ENCODE data around the gene TIAL1.
"Not testable (repeated sequence)": the region's sequence is repeated elsewhere in the genome, so short reads cannot be mapped to it uniquely, and the experiment has no call there.

TIAL1 gene

GRCh38 chr10:119532251-119532650, 64.5 kb downstream of the TIAL1 start:
- not testable (repeated sequence) for H3K9ac ChIP-seq (ENCODE audit: low read length); H3K79me1 ChIP-seq (ENCODE audit: low read length); H3K4me2 ChIP-seq (ENCODE audit: low read length); H3K4me3 ChIP-seq (ENCODE audit: low read depth, low read length); H2BK120ac ChIP-seq (ENCODE audit: insufficient read depth, low read length, poor library complexity); H3K27ac ChIP-seq (ENCODE audit: low read depth, low read length); H3K18ac ChIP-seq (ENCODE audit: low read length); H3K14ac ChIP-seq (ENCODE audit: low read length); H3K36me3 ChIP-seq (ENCODE audit: control insufficient read depth in 1 of 2, insufficient read depth in 2 of 2, low read length in 2 of 2); H3K23ac ChIP-seq (ENCODE audit: low read length); H2BK5ac ChIP-seq (ENCODE audit: low read depth, low read length, poor library complexity); H2AFZ ChIP-seq (ENCODE audit: insufficient read depth, low read length, poor library complexity); H4K8ac ChIP-seq (ENCODE audit: low read depth, low read length); H2BK12ac ChIP-seq (ENCODE audit: low read length); H3K4me1 ChIP-seq (ENCODE audit: control insufficient read depth in 1 of 2, insufficient read depth in 2 of 2, low read length in 2 of 2); H3K79me2 ChIP-seq (ENCODE audit: control insufficient read depth, insufficient read depth, low read length, poor library complexity); H3K4ac ChIP-seq (ENCODE audit: low read depth, low read length); H4K91ac ChIP-seq (ENCODE audit: low read depth, low read length); DNase-seq; H2AK5ac ChIP-seq (ENCODE audit: low read length); H3K9me3 ChIP-seq (ENCODE audit: insufficient read depth, low read depth, low read length); H3K27me3 ChIP-seq (ENCODE audit: insufficient read depth, low read length); H4K12ac ChIP-seq (ENCODE audit: low read depth, low read length)
- WGBS (ENCODE audit: extremely low coverage, insufficient coverage, insufficient read length) = no CpG with 5 or more reads among the region's 8 CpGs

- Histone ChIP-seq H3K4me1 (ENCODE audit: control insufficient read depth in 1 of 2, insufficient read depth in 2 of 2, low read length in 2 of 2) (no peaks in the 10 kb centered on the region), H3K9ac (ENCODE audit: low read length) (no peak overlapping the region), H3K27me3 (ENCODE audit: insufficient read depth, low read length) (no peaks in the 10 kb centered on the region), H3K36me3 (ENCODE audit: control insufficient read depth in 1 of 2, insufficient read depth in 2 of 2, low read length in 2 of 2) (no peaks in the 10 kb centered on the region), H3K4me3 (ENCODE audit: low read depth, low read length) (no peak overlapping the region), H3K23ac (ENCODE audit: low read length) (no peak overlapping the region), H2BK5ac (ENCODE audit: low read depth, low read length, poor library complexity) (no peak overlapping the region), H3K9me3 (ENCODE audit: insufficient read depth, low read depth, low read length) (no peaks in the 10 kb centered on the region), H2AK5ac (ENCODE audit: low read length) (no peak overlapping the region), H4K91ac (ENCODE audit: low read depth, low read length) (no peak overlapping the region), H3K79me1 (ENCODE audit: low read length) (no peaks in the 10 kb centered on the region), H4K8ac (ENCODE audit: low read depth, low read length) (no peak overlapping the region), H3K18ac (ENCODE audit: low read length) (no peak overlapping the region), H2BK12ac (ENCODE audit: low read length) (no peak overlapping the region), H3K79me2 (ENCODE audit: control insufficient read depth, insufficient read depth, low read length, poor library complexity) (no peaks in the 10 kb centered on the region), H4K12ac (ENCODE audit: low read depth, low read length) (no peak overlapping the region), H3K4me2 (ENCODE audit: low read length) (no peak overlapping the region), H2BK120ac (ENCODE audit: insufficient read depth, low read length, poor library complexity) (no peak overlapping the region), H3K4ac (ENCODE audit: low read depth, low read length) (no peak overlapping the region), H2AFZ (ENCODE audit: insufficient read depth, low read length, poor library complexity) (no peak overlapping the region), H3K14ac (ENCODE audit: low read length) (no peak overlapping the region), H3K27ac (ENCODE audit: low read depth, low read length) (no peak overlapping the region)
- no CpG with 5 or more reads among the region's 1 CpG for WGBS (ENCODE audit: extremely low coverage, insufficient coverage, insufficient read length)
- no peak for DNase-seq
Observed at GRCh38 chr10:119531067-119531466, 65.7 kb downstream of the TIAL1 start.

DNA sequence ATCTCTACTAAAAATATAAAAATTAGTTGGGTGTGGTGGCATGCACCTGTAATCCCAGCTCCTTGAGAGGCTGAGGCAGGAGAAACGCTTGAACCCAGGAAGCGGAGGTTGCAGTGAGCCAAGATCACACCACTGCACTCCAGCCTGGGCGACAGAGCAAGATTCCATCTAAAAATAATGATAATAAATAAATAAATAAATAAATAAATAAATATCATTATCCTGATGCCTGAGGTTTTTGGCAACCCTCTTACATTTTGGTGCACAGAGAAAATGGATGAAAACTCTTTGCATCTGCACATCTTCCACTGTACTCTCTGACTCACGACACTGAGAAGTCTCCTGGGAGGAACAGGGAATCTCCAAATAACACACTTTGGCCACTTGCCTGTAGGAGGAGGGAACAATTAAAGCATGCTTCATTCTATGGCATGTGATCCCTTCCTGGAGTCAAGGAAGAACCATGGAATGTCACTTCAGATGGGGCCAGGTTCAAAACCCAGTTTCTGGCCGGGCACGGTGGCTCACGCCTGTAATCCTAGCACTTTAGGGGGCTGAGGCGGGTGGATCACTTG, 68.0 kb downstream of the TIAL1 start:
- not testable (repeated sequence) for H3K36me3 ChIP-seq (ENCODE audit: control insufficient read depth in 1 of 2, insufficient read depth in 2 of 2, low read length in 2 of 2); H4K12ac ChIP-seq (ENCODE audit: low read depth, low read length); H3K14ac ChIP-seq (ENCODE audit: low read length); H3K4me2 ChIP-seq (ENCODE audit: low read length); H3K79me2 ChIP-seq (ENCODE audit: control insufficient read depth, insufficient read depth, low read length, poor library complexity); H3K4ac ChIP-seq (ENCODE audit: low read depth, low read length); H2BK120ac ChIP-seq (ENCODE audit: insufficient read depth, low read length, poor library complexity); H4K91ac ChIP-seq (ENCODE audit: low read depth, low read length); H3K9me3 ChIP-seq (ENCODE audit: insufficient read depth, low read depth, low read length); H2BK12ac ChIP-seq (ENCODE audit: low read length); H3K79me1 ChIP-seq (ENCODE audit: low read length); H3K27me3 ChIP-seq (ENCODE audit: insufficient read depth, low read length); DNase-seq; H4K8ac ChIP-seq (ENCODE audit: low read depth, low read length); H2AFZ ChIP-seq (ENCODE audit: insufficient read depth, low read length, poor library complexity); H2BK5ac ChIP-seq (ENCODE audit: low read depth, low read length, poor library complexity); H3K27ac ChIP-seq (ENCODE audit: low read depth, low read length); H3K4me1 ChIP-seq (ENCODE audit: control insufficient read depth in 1 of 2, insufficient read depth in 2 of 2, low read length in 2 of 2); H3K18ac ChIP-seq (ENCODE audit: low read length); H3K4me3 ChIP-seq (ENCODE audit: low read depth, low read length); H3K9ac ChIP-seq (ENCODE audit: low read length); H2AK5ac ChIP-seq (ENCODE audit: low read length); H3K23ac ChIP-seq (ENCODE audit: low read length)
- no CpG with 5 or more reads among the region's 8 CpGs for WGBS (ENCODE audit: extremely low coverage, insufficient coverage, insufficient read length)

- Histone ChIP-seq H3K79me1 (ENCODE audit: low read length) (no peaks in the 10 kb centered on the region), H2AK5ac (ENCODE audit: low read length) (no peak overlapping the region), H3K79me2 (ENCODE audit: control insufficient read depth, insufficient read depth, low read length, poor library complexity) (no peaks in the 10 kb centered on the region), H3K27me3 (ENCODE audit: insufficient read depth, low read length) (no peaks in the 10 kb centered on the region), H3K18ac (ENCODE audit: low read length) (no peak overlapping the region), H4K91ac (ENCODE audit: low read depth, low read length) (no peak overlapping the region), H3K9me3 (ENCODE audit: insufficient read depth, low read depth, low read length) (peaks cover 2% of the 10 kb centered on the region), H3K27ac (ENCODE audit: low read depth, low read length) (no peak overlapping the region), H2BK5ac (ENCODE audit: low read depth, low read length, poor library complexity) (no peak overlapping the region), H4K8ac (ENCODE audit: low read depth, low read length) (no peak overlapping the region), H3K4ac (ENCODE audit: low read depth, low read length) (no peak overlapping the region), H2BK12ac (ENCODE audit: low read length) (no peak overlapping the region), H3K36me3 (ENCODE audit: control insufficient read depth in 1 of 2, insufficient read depth in 2 of 2, low read length in 2 of 2) (no peaks in the 10 kb centered on the region), H3K14ac (ENCODE audit: low read length) (no peak overlapping the region), H3K4me1 (ENCODE audit: control insufficient read depth in 1 of 2, insufficient read depth in 2 of 2, low read length in 2 of 2) (peaks cover 4 to 7% of the 10 kb centered on the region in 2 experiments), H2BK120ac (ENCODE audit: insufficient read depth, low read length, poor library complexity) (no peak overlapping the region), H2AFZ (ENCODE audit: insufficient read depth, low read length, poor library complexity) (no peak overlapping the region), H4K12ac (ENCODE audit: low read depth, low read length) (no peak overlapping the region), H3K4me3 (ENCODE audit: low read depth, low read length) (no peak overlapping the region), H3K23ac (ENCODE audit: low read length) (no peak overlapping the region), H3K4me2 (ENCODE audit: low read length) (no peak overlapping the region), H3K9ac (ENCODE audit: low read length) (no peak overlapping the region)
- no peak for DNase-seq
- WGBS (ENCODE audit: extremely low coverage, insufficient coverage, insufficient read length) = no CpG with 5 or more reads among the region's 18 CpGs
Observed at GRCh38 chr10:119526621-119527592, 69.9 kb downstream of the TIAL1 start.
